HG02943 (cell line): Measurements from ENCODE around the gene PCSK7.

Experiments used
- ATAC-seq: cut with Tn5 transposase; IDR thresholded peaks from one replicate; pipeline ENCODE4 v1.9.1; 2021; ENCODE audit warnings: mild to moderate bottlenecking, low read depth, moderate library complexity; ENCODE audit not compliant: unreplicated experiment

Gene PCSK7

GRCh38 chr11:117171007-117171403 is 60.9 kb downstream of the PCSK7 start:
- ATAC-seq: no peak

- ATAC-seq: no peak
Measured at GRCh38 chr11:117170210-117170609, 61.7 kb downstream of the PCSK7 start.

- no peak for ATAC-seq
Measured at GRCh38 chr11:117169736-117170135, 62.1 kb downstream of the PCSK7 start.

GRCh38 chr11:117166491-117166890 is 65.4 kb downstream of the PCSK7 start:
- no peak for ATAC-seq

GRCh38 chr11:117160826-117161225 is 71.0 kb downstream of the PCSK7 start:
- no peak for ATAC-seq

- ATAC-seq: no peak
Measured at GRCh38 chr11:117159892-117160291, 72.0 kb downstream of the PCSK7 start.

GRCh38 chr11:117157507-117157906 is 74.4 kb downstream of the PCSK7 start:
- ATAC-seq: no peak

GRCh38 chr11:117154468-117154867 is 77.4 kb downstream of the PCSK7 start:
- ATAC-seq: no peak
